Stimulated activated CD8-positive, alpha-beta memory T cell treated with anti-CD3 and anti-CD28 coated beads, Interleukin-7, amount 100 ng/mL, for 1 hour (primary cell): ENCODE data around the gene BOLL.
"Not testable (repeated sequence)": the region's sequence is repeated elsewhere in the genome, so short reads cannot be mapped to it uniquely, and the experiment has no call there.

Experiments used
- DNase-seq, 2 donors: peaks; one replicate each; pipeline ENCODE4 v3.0.0-alpha.2; 2020; ENCODE audit warnings: low read depth in 2 of 2

Gene BOLL, protein sequence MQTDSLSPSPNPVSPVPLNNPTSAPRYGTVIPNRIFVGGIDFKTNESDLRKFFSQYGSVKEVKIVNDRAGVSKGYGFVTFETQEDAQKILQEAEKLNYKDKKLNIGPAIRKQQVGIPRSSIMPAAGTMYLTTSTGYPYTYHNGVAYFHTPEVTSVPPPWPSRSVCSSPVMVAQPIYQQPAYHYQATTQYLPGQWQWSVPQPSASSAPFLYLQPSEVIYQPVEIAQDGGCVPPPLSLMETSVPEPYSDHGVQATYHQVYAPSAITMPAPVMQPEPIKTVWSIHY

DNA sequence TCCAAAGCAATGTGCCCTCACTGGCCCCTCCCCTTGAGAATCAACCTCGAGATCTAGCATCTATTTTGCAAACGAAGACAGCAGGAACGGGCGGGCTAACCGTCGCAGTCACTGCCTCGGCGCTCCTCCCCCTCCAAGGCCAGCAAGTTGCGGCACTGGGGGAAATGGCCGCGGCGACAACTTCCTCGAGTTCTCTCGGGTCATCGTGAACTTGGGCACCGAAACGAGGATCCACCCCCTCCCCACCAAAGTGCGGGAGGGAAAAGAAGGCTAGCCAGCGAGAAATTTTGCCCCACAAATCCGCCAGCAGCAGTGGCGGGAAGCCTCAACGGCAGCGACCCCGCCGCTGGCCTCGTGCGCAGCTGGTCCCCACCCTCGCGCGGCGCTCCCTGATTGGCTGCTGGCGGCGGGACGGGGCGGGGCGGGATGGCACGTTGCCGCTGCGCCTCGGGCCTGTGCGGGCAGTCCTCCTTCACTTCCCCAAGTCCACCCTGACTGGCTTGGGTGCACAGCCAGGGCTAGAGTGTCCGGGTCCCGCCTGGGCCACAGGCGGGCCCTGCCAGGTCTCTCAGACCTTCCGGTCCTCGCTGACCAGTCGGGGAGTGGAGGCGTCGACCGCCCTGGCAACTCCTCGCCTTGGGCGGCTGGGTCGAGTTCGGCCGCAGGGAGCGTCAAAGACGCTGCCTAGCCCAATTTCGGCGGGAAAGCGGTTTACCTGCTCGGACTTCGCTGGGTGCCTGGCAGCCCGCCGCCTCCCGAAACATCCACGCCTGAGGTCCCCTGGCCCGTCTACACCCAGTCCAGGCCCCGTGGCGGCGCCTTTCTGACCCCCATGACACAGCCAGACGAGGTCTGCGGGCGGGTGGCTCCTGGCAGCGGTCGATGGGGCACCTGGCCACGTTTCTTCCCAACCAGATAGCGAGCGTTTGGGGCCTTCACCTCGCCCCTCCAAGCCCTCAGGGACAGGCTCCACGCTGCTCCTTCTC, at the start of gene BOLL:
Gene BOLL, minus strand, starts transcription at position 364 of the 986 bp plus-strand sequence. CDS start 3,469 bp downstream, outside the sequence.
- DNase-seq: no peak

DNA sequence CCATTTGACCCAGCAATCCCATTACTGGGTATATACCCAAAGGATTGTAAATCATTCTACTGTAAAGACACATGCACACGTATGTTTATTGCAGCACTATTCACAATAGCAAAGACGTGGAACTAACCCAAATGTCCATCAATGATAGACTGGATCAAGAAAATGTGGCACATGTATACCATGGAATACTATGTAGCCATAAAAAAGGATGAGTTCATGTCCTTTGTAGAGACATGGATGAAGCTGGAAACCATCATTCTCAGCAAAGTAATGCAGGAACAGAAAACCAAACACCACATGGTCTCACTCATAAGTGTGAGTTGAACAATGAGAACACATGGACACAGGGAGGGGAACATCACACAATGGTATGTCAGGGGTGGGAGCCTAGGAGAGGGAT, 49.7 kb upstream of the BOLL start:
- not testable (repeated sequence) for DNase-seq

DNA sequence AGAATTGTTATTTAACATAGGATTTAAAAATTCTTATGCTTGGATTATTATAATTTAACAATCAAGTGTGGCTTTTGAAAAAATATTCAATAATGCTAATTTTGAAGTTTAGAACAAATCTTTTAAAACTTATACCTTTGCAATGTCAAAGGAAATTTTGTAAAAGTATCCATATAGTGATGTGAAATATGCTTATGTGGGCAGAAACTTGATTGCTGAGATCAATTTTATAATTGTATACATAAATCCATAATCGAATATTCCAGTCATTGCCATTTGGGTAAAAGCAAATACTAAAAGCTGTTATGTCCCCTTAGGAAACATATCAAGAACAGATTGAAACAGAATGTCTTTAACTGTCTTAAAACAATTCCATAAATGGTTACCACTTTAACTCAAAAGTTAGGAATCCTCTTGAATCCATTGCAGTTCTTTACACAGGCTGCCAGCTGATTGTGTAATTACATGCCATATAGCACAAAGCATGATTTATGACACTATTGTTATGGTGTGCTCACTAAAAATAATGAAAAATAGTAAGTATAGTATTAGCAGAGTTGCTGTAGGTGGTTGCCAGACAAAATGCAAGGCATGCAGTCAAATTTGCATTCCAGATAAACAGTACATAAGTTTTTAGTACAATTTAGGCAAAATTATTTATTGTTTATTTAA, 43.5 kb upstream of the BOLL start:
- DNase-seq: no peak

DNA sequence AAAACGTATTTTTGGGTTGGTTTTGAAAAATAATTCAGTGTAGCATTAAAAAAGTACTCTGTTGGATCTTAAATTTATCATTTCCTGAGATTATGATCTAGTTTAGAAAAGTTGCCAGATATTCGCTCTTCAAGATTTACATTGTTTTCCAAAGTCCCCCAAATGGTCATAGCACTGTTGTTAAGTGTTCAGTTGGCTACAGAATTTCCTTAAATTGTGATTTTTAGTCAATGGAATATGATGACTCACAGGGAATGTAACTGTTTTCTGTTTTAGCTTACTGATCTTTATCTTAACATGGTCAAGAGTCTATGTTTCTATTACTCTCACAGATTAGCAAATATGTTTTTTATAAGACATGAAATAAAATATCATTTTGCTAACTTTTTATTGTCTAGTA, 42.5 kb upstream of the BOLL start:
- no peak for DNase-seq

DNA sequence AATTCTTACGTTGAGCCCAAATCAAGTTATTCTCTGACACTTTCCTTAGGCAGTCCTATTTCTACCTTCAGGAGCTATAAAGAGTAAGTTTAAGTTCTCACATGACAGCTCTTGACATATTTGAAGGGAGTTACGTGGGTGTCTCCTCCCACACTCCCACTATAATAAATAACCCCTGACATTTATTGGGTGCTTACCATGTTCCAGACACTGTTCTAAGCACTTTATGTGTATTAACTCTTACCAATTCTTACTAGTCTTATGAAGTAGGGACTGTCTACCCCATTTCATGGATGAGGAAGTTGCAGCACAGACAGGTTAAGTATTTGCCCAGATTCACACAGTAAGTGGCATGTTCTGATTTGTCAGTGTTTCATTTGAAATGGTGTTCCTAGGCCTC, 37.2 kb upstream of the BOLL start:
- DNase-seq: no peak

DNA sequence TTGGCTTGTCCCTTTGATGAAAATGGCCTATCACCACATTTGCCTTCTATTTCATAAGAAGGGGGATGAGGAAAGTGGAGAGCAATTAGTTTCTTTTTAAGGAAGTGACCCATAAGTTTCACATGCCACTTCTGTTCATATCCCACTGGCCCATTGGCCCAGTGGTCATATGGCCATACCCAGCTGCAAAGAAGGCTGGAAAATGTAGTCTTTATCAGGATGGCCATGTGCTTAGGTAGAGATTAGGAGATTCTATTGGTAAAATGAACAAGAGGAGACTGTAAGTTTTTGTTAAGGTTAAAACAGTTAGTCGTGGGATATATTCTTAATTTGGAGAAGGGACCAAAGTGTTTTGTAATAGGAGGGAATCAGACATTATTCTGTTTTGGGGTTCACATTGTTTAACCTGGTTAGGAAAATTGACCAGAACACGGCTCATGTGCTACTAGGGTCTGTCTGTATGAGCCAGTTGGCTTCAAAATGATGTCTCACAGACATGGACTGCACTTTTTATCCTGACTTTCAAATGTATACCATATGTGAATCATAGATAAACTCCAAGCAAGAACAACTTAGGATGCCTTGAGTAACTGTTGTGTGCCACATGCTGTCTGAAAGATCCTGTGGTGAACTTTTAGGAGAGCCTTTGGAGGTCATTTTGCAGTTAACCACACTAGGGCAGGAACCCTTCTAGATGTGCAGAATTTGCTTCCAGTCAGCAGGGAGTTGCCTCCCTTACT, 36.6 kb upstream of the BOLL start:
- DNase-seq: no peak

DNA sequence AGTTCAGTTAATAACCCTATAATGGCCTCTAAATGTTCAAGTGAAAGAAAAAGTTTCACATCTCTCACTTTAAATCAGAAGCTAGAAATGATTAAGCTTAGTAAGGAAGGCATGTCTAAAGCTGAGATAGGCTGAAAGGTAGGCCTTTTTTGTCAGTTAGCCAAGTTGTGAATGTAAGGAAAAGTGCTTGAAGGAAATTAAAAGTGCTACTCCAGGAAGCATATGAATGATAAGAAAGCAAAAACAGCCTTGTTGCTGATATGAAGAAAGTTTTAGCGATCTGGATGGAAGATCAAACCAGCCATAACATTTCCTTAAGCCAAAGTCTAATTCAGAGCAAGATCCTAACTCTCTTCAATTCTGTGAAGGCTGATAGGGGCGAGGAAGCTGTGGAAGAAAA, 29.4 kb upstream of the BOLL start:
- DNase-seq: no peak

DNA sequence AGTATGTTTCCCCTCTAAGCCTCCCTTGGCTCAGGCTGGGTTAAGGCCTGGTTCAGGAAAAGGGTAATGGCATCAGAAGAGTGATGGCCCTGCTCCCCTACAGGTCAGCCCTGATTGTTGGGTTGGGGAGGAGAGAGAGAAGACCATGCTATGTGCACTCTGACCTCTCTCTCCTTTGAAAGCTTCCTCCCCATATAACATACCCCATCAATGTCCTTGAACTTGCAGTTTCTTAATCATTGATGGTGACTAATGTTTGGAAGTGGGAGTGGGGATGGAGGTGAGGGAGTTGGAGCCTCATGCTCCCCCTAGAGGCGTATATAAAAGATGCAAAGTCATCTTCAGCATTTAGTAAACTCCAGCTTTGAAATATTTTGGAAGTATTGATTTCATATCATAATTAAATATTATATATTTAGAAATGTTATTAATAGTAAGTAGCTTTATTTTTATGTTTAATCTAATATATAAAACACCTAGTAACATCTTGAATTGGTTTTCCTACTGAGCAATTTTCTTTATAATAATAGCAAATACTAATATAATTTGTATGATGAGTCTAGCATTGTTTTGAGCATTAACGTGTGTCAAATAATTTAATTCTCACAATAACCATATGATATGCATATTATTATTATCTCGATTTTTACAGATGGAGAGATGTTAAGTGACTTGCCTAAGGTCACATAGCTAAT, 28.1 kb upstream of the BOLL start:
- no peak for DNase-seq

DNA sequence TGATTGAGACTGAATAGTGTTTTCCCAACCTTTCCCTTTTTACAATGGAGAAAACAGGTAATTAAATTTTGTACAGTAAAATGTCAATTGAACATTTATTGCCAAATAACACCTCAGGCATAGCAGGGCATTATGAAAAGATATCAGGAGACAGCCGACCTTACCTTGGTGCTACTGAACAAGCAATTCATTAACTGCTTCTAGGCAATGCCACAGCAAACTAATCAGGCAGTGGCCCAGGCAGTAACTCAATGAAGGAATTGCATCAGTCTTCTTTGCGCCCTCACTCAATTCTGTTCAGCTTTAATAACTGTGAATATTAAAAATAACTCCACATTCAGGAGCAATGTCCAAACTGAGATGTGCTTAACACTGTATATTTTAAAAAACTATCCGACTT, 25.4 kb upstream of the BOLL start:
- no peak for DNase-seq

DNA sequence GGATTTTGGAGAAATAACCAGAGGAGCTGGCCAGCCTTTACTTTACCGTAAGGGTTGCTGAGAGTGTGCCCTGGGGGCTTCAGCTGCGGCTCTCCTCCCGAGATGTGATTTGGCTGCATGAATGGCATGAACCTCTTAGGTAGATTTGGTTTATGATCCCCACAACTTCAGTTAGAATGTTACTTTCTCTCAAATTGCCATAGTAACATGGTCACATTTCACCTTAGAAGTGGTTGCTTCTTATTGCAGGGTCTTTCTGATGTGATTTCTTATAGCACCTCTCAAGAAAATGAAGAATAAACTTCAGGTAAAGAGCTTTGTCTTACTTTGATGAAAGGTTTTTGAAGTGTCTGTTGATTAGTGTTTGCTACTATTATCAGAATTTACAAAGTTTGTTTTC, 24.9 kb upstream of the BOLL start:
- no peak for DNase-seq

DNA sequence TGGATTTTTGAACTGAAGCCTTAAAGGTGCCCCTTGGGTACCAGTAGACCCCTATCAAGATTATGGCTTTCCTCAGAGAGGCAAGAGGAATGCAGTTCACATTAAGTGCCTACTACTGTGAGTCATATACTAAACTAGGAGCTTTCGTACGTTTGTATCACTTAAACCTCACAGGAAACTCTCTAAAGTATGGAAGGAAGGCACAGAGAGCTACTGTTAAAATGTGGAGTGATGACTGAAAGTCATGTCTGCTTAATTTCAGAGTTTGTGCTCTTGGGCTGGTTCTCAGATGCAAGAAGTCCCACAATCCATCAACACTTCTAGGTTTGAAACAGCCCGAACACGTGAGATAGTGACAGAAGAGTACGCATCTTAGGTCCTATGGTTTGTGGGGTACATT, 23.9 kb upstream of the BOLL start:
- no peak for DNase-seq

DNA sequence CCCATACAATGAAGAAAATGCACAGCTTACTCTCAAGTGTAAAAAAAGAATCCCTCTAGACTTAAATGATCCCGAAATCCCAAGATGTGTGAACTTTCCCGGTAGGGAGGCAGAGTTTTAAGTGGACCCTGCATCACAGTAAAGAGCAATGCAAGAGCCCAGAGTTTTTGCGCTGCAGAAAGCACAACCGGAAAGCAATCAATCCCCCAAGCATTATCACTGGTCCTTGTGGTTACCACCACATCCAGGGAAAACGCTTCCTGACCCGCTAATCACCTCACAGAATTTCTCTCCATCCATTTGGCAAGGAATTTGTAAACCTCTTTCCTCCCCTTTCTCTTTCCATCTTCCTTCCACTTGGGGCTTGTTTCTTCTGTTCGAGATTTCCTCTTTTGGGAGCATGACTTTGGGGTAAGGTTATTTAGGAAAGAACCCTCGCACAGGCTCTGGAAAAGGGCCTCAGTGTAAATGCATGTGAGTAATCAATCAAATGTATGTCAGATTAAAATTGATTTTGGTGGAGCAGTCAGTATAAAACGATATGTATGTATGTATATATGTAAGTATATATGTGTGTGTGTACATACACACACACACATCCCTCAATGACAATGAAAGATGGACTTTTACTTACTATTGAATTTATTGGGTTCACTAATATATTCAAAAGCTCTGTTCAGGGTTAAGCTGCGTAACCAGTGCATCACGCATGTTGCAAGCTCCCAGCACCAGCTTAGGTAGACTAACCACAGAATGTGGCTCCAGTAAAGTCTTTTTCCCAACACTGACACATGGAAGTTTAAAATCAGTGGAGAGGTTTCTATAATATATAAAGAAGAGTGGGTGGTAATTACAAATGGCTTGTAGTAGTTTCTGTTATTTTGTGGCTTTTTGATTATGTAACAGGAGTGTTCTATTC, 20.9 kb upstream of the BOLL start:
- no peak for DNase-seq

DNA sequence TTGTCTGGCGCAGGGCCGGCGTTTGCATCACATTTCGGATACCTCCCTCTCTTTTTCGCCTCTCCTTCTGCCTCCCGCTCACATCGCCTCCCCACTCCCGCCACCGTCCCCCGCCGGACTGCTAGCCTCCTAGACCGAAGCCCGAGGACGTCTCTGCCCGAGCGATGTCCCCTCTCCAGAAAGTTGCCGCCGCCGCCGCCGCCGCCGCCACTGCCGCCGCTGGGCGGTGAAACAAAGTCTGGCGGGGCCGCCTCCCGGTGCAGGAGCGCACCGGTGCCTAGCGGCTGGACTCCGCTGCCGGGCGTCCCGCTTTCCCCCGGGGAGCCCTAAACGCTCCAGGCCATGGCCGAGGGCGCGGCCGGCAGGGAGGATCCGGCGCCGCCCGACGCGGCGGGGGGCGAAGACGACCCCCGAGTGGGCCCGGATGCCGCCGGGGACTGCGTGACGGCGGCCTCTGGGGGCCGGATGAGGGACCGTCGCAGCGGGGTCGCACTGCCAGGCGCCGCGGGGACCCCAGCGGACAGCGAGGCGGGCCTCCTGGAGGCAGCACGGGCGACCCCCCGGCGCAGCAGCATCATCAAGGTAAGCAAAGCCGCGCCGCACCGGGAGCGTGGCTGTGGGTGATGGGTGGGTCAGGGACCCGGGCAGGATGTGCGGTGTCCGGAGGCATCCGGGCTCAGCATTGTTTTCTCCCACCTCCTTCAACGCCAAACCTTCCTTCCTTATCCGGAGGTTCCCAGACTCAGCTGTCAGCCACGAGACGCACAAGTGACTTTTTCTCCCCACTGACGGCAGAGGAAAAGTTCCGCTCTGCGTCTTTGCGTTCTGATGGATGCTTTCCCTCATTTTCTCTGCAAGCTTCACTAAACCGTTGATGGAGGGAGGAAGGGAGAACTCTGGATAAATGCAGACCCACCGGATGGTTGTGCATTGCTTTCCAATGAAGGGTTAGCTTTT, 19.9 kb upstream of the BOLL start:
- no peak for DNase-seq

DNA sequence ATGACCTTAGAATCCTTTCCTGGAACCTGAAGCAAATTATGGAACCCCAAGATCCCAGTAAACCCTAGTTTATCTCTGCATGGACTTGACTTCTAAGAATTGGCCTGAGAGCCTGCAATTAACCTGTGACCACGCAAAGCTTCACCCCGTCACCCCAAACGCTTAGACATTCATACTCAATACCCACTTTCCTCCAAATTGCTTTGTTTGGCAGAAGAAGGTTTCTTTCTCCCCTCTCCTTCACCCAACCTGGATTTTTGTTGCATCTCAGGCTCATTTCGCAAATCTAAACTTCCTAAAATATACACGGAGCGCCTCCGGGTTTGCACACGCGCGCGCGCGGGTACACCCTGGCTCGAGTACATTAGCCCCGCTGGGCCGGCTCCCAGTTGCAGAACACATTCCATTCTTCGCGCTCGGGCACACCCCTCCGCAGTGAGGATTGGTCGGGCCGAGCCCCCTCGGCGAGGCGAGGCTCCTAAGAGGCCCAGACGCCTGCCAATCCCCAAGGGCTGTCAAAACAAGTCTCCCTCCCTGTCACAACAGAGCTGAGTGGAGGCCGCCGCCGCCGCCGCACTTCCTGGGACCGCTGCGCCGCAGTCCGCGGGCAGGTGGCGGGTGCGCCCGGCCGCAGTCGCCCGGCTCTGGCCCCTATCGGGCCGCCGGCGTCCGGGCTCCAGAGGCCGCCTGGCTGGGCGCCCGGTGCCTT, 19.1 kb upstream of the BOLL start, which contains the start of gene PLCL1:
Gene PLCL1, plus strand, starts transcription at position 545 of the 709 bp plus-strand sequence.
- DNase-seq: peak; percentile 69 to 70

DNA sequence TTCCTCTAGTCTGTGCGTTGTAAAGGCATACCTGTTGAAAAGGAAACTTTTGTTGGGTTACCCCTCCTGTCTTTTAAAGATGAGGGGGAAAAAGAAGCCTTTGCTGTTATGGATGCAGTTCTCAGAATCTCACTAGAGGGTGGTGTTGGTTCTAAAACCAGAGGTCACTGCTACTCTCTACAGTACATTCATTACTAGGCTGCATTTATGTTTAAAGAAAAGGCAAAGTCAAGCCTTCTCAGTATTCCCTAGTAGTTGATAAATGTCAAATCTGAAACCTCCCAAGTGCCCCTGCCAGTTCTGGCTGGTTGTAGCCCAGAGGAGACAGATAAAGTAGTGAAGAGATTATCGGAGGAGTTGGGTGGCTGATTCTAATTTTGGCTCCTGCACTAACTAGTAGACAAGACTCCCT, 17.9 kb upstream of the BOLL start:
- DNase-seq: no peak

DNA sequence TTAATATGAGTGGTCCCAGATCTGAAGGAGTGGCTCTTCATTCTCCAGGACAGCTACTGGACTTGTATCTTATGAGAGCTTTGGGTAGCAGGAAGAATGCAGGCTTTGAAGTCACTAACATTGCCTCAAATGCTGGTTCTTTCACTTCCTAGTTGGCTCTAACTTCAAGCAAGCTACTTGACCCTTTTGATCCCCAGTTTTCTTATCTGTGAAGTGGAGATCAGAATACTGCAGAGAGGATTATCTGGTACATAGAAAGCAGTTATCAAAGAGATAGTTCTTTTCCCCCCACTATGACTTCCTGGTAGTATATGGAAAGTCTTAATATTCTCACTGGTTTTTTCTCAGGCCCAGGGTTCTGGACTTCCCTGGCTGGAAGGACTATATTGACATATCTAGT, 15.9 kb upstream of the BOLL start:
- no peak for DNase-seq

DNA sequence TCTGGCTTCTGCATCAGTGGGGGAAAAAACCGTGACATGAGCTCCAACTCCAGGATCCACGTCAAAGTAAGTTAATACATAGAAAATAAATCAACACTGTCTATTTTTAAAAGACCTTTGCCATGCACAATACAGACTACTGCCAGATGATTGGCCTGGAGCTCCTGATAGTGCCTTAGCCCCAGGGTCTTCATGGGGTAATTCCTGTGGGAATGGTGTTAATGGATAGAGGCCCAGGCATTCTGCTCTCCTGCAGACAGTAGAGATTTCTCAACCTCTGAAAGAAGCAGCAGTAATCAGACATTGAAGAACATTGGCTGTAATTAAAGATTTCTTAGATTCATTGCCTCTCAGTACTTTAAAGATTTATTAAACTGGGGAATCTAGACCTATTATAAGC, 15.0 kb upstream of the BOLL start:
- no peak for DNase-seq

DNA sequence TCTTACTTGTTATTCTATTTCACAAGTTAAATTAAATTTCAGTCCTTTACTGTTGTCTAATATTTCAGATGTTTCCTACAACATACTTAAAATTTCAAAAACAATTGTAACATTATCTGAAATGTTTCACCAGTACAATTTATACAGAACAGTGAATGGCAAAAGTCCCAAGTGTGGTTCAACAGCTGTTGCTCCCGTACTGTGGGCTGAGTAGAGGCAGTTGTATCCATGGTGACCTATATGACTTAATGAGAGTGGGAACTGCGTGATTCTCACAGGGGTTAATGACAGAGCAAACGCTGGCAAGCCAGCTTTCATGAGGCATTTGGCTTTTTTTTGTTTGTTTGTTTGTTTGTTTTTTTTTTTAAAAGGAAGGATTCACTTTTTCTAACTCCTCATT, 13.9 kb upstream of the BOLL start:
- no peak for DNase-seq
